Neutrophil (primary cell): ENCODE data around the gene ATG7.
A peak's percentile ranks its signal among the peaks of the same experiment; 100 is the strongest.
"Not testable (repeated sequence)": the region's sequence is repeated elsewhere in the genome, so short reads cannot be mapped to it uniquely, and the experiment has no call there.

ENCODE experiments used
- H3K27ac ChIP-seq: fragments of 200-600 bp; sonication (generic); 2 replicates; pipeline ENCODE4 v1.5.1; 2016; ENCODE audit warnings: mild to moderate bottlenecking, moderate library complexity
- H3K27me3 ChIP-seq: fragments of 200-600 bp; sonication (generic); 2 replicates; pipeline ENCODE4 v1.6.0; 2016; ENCODE audit warnings: mild to moderate bottlenecking
- H3K36me3 ChIP-seq: fragments of 200-600 bp; sonication (generic); 2 replicates; pipeline ENCODE4 v1.5.1; 2017
- H3K4me1 ChIP-seq, 2 experiments: fragments of 200-600 bp in 1 of 2; sonication (generic) in 1 of 2; 1 replicate in 1 of 2; 2 replicates in 1 of 2; pipeline versions ENCODE4 v1.5.1 to v1.6.1; 2013 to 2016; ENCODE audit warnings: low read depth in 1 of 2, low read length in 1 of 2, mild to moderate bottlenecking in 1 of 2, moderate library complexity in 1 of 2; ENCODE audit not compliant: control insufficient read depth in 1 of 2, insufficient read depth in 1 of 2
- H3K4me3 ChIP-seq, 2 experiments: fragments of 200-600 bp in 1 of 2; sonication (generic) in 1 of 2; 1 replicate in 1 of 2; 2 replicates in 1 of 2; pipeline ENCODE4 v1.5.1; 2013 to 2016; ENCODE audit warnings: low read depth in 1 of 2, low read length in 1 of 2, mild to moderate bottlenecking in 1 of 2, moderate library complexity in 1 of 2
- H3K9me3 ChIP-seq: fragments of 200-600 bp; sonication (generic); 2 replicates; pipeline ENCODE4 v1.5.1; 2016
- TF ChIP-seq, protein P1 (sequence below): fragments of 200-600 bp; sonication (generic); IDR thresholded peaks from 2 replicates; pipeline ENCODE4 v1.5.1; 2016; ENCODE audit warnings: antibody characterized with exemption

ATG7 gene

DNA sequence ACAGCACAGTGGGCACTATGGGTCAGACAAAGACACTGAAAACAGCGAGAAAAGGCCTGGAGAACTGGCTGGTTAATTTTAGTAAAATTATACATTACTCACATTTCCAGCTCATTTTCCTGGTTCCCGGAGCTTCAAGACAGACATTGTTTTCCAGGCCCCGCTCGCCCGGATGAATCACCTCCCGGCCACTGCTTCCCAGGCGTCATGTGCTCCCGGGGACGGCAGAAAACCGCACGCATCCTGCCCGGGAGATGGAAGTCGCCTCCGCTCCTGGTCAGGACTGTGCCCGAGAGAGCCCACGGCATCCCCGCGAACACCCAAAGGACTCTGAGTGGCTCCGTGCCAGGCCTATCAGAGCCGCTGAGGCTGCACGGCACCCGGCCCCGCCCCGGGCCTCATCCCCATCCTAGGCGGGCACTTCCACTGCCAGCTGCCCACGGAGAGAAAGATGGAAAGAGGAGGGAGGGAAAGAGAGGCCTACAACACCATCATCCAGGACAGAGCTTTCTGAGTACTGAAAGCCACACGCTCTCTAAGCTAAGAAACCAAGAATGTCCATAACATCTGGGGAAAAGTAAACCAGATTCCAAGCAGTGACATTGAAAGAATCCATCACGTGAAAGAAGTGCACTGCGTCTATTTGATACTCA is 296.4 kb downstream of the ATG7 start:
- Histone ChIP-seq H3K36me3 (peaks cover 33% of the 10 kb centered on the region), H3K4me1 (peaks cover 16 to 18% of the 10 kb centered on the region in 2 experiments), H3K27me3 (no peaks in the 10 kb centered on the region), H3K9me3 (no peaks in the 10 kb centered on the region), H3K4me3 (no peak overlapping the region), H3K27ac (no peak overlapping the region)
- TF ChIP-seq, protein P1, sequence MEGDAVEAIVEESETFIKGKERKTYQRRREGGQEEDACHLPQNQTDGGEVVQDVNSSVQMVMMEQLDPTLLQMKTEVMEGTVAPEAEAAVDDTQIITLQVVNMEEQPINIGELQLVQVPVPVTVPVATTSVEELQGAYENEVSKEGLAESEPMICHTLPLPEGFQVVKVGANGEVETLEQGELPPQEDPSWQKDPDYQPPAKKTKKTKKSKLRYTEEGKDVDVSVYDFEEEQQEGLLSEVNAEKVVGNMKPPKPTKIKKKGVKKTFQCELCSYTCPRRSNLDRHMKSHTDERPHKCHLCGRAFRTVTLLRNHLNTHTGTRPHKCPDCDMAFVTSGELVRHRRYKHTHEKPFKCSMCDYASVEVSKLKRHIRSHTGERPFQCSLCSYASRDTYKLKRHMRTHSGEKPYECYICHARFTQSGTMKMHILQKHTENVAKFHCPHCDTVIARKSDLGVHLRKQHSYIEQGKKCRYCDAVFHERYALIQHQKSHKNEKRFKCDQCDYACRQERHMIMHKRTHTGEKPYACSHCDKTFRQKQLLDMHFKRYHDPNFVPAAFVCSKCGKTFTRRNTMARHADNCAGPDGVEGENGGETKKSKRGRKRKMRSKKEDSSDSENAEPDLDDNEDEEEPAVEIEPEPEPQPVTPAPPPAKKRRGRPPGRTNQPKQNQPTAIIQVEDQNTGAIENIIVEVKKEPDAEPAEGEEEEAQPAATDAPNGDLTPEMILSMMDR: no peak

DNA sequence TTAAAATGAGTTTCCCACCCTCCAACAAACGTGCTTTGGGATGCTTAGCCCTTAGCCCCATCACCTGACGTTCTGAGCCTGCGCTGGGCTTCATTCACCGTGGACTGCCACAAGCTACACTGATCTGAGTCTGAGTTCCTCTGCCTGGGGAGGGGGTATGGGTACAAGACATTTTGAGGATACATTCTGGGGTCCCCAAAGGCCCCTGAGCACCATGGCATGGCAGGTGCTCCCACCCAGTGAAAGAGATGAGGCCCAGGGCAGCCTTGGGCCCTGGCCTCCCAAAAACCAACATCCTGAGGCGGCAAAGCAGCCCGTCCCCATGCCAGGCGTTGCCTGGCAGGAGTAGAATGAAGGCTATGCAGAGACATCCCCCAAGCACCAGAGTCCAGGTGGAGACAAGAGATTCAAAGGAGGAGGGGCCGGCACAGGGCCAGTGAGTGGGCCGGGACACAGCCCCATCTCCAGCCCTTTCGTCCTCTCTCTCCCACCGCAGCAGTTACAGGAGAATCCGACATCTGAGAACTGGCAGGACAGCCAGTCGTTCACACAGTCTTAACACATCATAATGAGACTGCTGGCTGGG is 297.1 kb downstream of the ATG7 start:
- peaks cover 37% of the 10 kb centered on the region for H3K36me3 ChIP-seq
- H3K27ac ChIP-seq: no peak overlapping the region
- no peak overlapping the region for H3K4me3 ChIP-seq
- H3K27me3 ChIP-seq: no peaks in the 10 kb centered on the region
- H3K4me1 ChIP-seq: peaks cover 16 to 18% of the 10 kb centered on the region in 2 experiments
- H3K9me3 ChIP-seq: no peaks in the 10 kb centered on the region
- TF ChIP-seq, protein P1: no peak

DNA sequence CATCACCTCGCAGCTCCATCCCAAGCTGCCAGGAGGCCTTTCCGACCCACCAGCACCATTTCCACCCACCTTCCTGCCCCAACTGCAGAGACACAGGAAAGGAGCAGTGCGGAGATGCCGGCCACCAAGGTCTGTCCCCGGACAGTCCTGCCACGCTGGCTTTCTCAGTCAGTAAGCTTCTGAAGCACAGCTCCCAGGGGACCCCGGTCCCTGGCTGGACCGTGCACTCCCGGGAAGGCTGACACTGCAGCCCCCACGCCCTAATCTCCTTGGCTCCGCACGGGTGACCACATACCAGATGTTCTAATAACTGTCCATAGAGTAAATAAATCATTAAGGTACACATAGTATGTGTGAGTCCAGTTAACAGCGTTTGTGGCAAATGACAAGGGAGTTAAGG is 298.1 kb downstream of the ATG7 start:
- peaks cover 16 to 18% of the 10 kb centered on the region in 2 experiments for H3K4me1 ChIP-seq
- peaks cover 40% of the 10 kb centered on the region for H3K36me3 ChIP-seq
- no peaks in the 10 kb centered on the region for H3K27me3 ChIP-seq
- H3K9me3 ChIP-seq: no peaks in the 10 kb centered on the region
- no peak overlapping the region for H3K4me3 ChIP-seq
- peak overlapping the region; percentile 70 for H3K27ac ChIP-seq
- TF ChIP-seq, protein P1: no peak

DNA sequence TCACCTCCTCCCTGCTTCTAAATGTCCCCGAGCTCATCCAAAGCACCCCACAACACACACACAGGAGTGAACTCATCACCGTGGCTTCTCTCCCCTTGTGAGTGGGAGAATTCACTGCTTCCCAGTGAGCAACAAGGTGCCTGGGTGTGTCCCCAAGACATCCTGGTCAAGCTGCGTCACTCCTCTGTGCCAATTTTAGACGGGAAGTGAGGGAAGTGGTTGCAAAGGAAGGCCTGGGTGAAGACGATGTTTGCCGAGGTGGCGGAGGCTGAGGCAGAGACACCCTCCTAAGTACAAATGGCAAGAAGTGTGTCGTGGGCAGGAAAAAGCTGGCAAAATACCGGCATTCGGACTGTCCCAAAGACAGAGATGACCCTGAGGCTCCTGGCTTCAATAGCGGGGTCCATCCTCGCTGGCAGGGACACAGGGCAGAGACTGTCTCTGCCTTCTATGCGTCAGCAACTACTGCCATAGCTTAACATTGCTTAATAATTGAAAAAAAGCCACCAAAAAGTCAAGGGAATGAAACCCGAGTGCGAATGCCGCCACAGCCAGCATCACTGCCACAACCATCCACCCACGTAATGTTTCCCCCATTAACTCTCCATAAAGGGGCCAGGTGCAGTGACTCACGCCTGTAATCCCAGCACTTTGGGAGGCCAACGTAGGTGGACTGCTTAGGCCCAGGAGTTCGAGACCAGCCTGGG is 298.7 kb downstream of the ATG7 start:
- Histone ChIP-seq H3K27me3 (no peaks in the 10 kb centered on the region), H3K36me3 (peaks cover 36% of the 10 kb centered on the region), H3K4me1 (peaks cover 16 to 18% of the 10 kb centered on the region in 2 experiments), H3K4me3 (no peak overlapping the region), H3K9me3 (no peaks in the 10 kb centered on the region), H3K27ac (peak overlapping the region; percentile 70)
- TF ChIP-seq, protein P1: no peak

DNA sequence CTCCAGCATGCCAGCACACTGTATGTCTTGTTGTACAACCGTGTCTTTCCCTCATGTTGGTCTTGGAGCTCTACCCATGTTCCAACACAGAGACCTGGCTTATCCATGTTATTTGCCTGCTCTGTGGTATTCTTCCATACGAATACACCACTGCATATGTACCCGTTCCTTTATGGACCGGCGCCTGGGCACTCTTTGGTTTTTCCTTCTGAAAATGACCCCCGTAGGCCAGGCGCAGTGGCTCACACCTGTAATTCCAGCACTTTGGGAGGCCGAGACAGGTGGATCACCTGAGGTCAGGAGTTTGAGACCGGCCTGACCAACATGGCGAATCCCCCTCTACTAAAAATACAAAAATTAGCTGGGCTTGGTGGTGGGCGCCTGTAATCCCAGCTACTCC is 300.5 kb downstream of the ATG7 start:
- not testable (repeated sequence) for H3K27ac ChIP-seq, H3K4me3 ChIP-seq, H3K9me3 ChIP-seq, H3K27me3 ChIP-seq
- H3K36me3 ChIP-seq: peaks cover 21% of the 10 kb centered on the region
- peaks cover 16 to 18% of the 10 kb centered on the region in 2 experiments for H3K4me1 ChIP-seq
